SK-N-MC (cell line): Measurements from ENCODE around the gene TMEM164.

Source experiments
- DNase-seq: peaks from one replicate; pipeline ENCODE4 v3.0.0-alpha.2; 2011; ENCODE audit warnings: low read depth, low spot score
- H3K27ac ChIP-seq: fragments of 200-600 bp; sonication (generic); 2 replicates; pipeline ENCODE4 v1.5.1; 2016; ENCODE audit warnings: mixed run types
- H3K36me3 ChIP-seq: fragments of 200-600 bp; sonication (generic); 2 replicates; pipeline ENCODE4 v1.6.1; 2017; ENCODE audit warnings: antibody characterized with exemption, low read length, mixed read lengths; ENCODE audit not compliant: insufficient read depth
- H3K4me3 ChIP-seq: fragments of 200-600 bp; sonication (generic); 2 replicates; pipeline ENCODE4 v1.5.1; 2016
- H3K9ac ChIP-seq: fragments of 200-600 bp; sonication (generic); 2 replicates; pipeline ENCODE4 v1.8.0; 2017; ENCODE audit warnings: mixed run types, mixed read lengths; ENCODE audit not compliant: insufficient read length
- H3K9me3 ChIP-seq: fragments of 200-600 bp; sonication (generic); 2 replicates; pipeline ENCODE4 v1.6.1; 2017; ENCODE audit warnings: low read depth, mild to moderate bottlenecking, antibody characterized with exemption, low read length, moderate library complexity, mixed read lengths
- EZH2 ChIP-seq: fragments of 200-600 bp; sonication (generic); IDR thresholded peaks from one replicate; pipeline ENCODE4 v1.6.1; 2017; ENCODE audit warnings: antibody characterized with exemption
- FOXP2 ChIP-seq: optimal IDR thresholded peaks from 2 replicates; pipeline ENCODE3; 2011; ENCODE audit warnings: mild to moderate bottlenecking, moderate library complexity; ENCODE audit not compliant: insufficient read depth; ENCODE audit errors: extremely low read length, control extremely low read depth
- POLR2AphosphoS5 ChIP-seq: IDR thresholded peaks from 2 replicates; pipeline ENCODE4 v1.6.1; 2012; ENCODE audit warnings: mild to moderate bottlenecking, low read depth, low read length, borderline replicate concordance

TMEM164 gene

DNA sequence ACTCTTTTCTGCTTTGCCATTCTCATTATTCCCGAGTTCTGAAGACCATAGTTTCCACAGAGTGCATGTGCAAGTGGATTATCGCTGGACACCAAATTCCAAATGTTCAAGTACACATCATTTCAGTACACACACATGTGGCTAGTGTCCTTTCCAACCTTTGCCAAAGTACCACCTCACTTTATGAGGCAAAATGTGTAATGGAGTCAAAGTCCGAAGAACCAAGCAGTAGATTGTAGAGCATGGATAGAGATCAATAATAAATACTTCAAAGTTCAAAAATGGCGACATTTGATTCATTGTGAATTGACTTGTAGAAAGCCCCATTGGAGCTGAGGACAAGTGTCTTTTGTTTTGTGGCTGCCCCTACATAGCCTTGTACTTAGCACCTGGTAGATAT lies 115.6 kb downstream of the TMEM164 start:
- no peak overlapping the region for H3K9ac ChIP-seq
- TF ChIP-seq POLR2AphosphoS5: no peak
- no peak for TF ChIP-seq EZH2
- TF ChIP-seq FOXP2: no peak
- no peak overlapping the region for H3K4me3 ChIP-seq
- no peaks in the 10 kb centered on the region for H3K36me3 ChIP-seq
- no peak overlapping the region for H3K27ac ChIP-seq
- no peak for DNase-seq
- no peaks in the 10 kb centered on the region for H3K9me3 ChIP-seq

DNA sequence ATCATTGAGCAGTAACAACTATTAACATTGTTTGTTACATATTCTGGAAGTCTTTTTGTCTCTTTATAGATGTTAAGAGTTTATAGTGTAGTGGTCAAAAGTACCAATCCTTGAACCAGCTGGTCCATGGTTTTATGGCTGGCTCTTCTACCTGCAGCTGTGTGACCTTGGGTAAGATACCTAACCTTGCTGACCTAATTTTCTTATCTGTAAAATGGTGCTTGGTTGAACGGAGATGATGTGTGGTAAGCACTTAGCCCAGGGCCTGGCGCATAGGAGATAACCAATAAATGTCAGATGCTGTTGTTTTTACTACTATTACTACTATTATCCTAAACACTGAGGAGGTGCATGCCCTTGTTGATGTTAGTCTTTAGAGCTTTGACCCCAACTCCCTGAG lies 116.6 kb downstream of the TMEM164 start:
- Histone ChIP-seq H3K36me3 (no peaks in the 10 kb centered on the region), H3K9me3 (no peaks in the 10 kb centered on the region), H3K27ac (no peak overlapping the region), H3K9ac (no peak overlapping the region), H3K4me3 (no peak overlapping the region)
- TF ChIP-seq FOXP2 (no peak), POLR2AphosphoS5 (no peak), EZH2 (no peak)
- no peak for DNase-seq

DNA sequence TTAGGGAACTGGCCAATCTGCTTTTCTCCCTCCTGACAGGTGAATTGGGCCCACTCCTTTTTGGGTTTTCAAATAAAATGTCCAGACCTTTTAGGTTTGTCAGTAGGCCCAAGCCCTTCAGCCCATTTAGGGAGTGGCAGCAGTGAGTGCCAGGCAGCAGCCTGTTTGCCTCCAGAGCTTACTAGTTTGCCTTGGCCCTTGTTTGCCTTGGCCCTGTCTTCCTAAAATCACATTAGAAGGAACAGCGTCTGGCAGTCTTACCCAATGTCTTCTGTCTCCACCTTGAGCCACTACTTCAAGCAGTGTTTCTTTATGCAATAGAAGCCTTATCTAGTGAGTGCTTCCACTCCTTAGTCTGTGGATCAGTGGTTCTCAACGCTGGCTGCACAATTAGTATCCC lies 117.1 kb downstream of the TMEM164 start:
- H3K9me3 ChIP-seq: no peaks in the 10 kb centered on the region
- no peak for DNase-seq
- no peaks in the 10 kb centered on the region for H3K36me3 ChIP-seq
- no peak for TF ChIP-seq EZH2
- no peak for TF ChIP-seq FOXP2
- no peak for TF ChIP-seq POLR2AphosphoS5
- no peak overlapping the region for H3K27ac ChIP-seq
- no peak overlapping the region for H3K4me3 ChIP-seq
- H3K9ac ChIP-seq: no peak overlapping the region

DNA sequence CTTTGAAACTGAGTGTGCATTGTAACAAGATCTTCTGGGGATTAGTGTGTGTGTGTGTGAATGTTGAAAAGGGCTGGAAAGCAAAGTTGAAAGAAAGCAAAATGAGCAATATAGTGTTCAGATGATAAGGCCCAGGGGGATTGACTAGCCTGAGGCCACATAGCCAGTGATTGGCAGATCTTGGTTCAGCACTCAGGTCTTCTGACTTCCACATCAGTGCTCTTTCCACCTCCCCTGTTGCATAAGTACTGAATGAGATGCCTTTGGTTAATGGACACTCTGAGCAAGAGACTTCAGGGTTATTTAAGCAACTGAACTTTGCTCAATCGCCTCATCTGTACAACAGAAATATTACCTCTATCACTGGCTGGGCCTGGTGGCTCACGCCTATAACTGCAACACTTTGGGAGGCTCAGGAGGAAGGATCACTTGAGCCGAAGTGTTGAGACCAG lies 120.4 kb downstream of the TMEM164 start:
- H3K36me3 ChIP-seq: no peaks in the 10 kb centered on the region
- no peak for TF ChIP-seq EZH2
- TF ChIP-seq POLR2AphosphoS5: no peak
- TF ChIP-seq FOXP2: no peak
- no peak for DNase-seq
- no peak overlapping the region for H3K9ac ChIP-seq
- H3K9me3 ChIP-seq: no peaks in the 10 kb centered on the region
- no peak overlapping the region for H3K27ac ChIP-seq
- no peak overlapping the region for H3K4me3 ChIP-seq

DNA sequence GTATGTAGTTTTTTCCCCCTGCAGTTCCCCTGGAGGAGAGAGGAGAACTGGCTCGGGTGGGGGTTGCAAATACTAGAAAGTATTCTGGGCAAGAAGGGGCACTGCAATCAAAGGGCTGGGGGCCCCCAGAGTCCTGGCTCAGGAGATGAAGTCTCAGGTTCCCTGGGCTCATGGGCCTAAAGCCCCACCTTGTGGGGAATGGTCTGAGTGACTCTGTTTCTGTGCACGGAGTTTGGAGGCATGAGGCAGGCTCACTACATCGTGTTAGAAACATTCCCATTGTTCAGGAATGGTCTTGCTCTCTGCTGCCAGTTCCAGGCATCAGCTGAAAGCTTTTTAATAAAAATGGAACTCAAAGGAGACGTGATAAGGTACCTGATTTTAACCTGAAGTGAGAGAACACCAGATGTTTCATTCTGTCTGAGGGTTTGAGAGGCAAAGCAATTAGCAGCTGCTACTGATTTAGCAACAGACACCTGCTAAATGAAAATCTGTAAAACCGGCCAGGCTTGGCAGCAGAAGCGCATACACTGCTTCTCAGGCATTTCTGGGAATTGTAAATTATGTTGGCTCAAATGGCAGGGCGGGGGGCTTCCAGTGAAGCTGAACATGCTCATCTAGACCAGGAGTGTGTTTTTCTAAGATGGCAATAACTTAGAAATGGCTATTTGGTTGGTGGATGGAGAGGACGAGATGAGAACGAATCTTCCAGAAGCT lies 122.7 kb downstream of the TMEM164 start:
- H3K4me3 ChIP-seq: no peak overlapping the region
- no peak overlapping the region for H3K27ac ChIP-seq
- TF ChIP-seq EZH2: no peak
- TF ChIP-seq POLR2AphosphoS5: no peak
- TF ChIP-seq FOXP2: no peak
- no peak for DNase-seq
- no peak overlapping the region for H3K9ac ChIP-seq
- no peaks in the 10 kb centered on the region for H3K36me3 ChIP-seq
- no peaks in the 10 kb centered on the region for H3K9me3 ChIP-seq

DNA sequence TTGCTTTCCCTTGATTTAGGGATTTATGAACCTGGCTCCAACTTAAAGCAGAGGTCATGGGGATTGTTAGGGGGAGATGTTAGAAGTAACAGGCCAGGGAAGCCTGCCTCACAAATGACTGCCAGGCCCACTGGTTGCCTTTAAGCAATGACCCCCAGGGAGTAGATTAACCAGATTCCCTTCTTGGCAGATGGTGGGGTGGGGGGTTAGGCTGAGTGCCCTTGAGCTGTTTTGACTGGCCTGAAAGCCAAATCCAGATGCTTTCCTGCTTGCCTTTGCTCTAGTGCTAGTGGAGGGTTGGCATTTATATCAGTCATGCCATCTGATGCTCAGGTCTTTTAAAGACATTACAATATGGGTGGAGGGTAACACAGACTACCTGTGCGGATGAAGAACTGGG lies 128.1 kb downstream of the TMEM164 start:
- H3K9ac ChIP-seq: no peak overlapping the region
- no peak overlapping the region for H3K27ac ChIP-seq
- TF ChIP-seq POLR2AphosphoS5: no peak
- TF ChIP-seq FOXP2: no peak
- no peak for TF ChIP-seq EZH2
- H3K4me3 ChIP-seq: no peak overlapping the region
- DNase-seq: no peak
- no peaks in the 10 kb centered on the region for H3K9me3 ChIP-seq
- H3K36me3 ChIP-seq: no peaks in the 10 kb centered on the region

DNA sequence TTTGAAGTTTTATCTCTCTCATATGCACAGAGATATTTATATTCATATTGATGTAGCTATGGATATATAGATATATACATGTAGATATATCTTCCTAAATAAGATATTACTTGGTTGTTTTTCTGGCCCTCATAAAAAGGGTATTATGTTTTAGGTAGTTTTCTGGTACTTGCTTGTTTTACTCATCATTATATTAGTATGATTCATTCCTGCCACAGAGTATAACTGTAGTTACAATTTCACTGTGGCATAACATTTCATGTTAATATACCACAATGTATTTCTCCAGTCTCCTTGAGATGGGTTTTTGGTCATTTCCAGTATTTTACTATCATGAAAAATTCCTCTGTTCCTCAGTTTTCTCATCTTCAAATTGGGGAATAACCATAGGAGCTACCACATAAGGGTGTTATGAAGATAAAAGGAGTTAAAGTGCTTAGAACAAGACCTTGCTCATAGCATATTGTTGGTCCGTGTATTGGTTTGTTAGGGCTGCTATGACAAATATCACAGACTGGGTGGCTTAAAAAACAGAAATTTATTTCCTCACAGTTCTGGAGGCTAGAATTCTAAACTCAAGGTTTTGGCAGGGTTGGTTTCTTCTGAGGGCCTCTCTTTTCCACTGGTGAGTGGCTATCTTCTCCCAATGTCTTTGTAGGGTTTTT lies 129.7 kb downstream of the TMEM164 start:
- Histone ChIP-seq H3K27ac (no peak overlapping the region), H3K9ac (no peak overlapping the region), H3K9me3 (no peaks in the 10 kb centered on the region), H3K4me3 (no peak overlapping the region), H3K36me3 (no peaks in the 10 kb centered on the region)
- TF ChIP-seq EZH2 (no peak), POLR2AphosphoS5 (no peak), FOXP2 (no peak)
- no peak for DNase-seq

DNA sequence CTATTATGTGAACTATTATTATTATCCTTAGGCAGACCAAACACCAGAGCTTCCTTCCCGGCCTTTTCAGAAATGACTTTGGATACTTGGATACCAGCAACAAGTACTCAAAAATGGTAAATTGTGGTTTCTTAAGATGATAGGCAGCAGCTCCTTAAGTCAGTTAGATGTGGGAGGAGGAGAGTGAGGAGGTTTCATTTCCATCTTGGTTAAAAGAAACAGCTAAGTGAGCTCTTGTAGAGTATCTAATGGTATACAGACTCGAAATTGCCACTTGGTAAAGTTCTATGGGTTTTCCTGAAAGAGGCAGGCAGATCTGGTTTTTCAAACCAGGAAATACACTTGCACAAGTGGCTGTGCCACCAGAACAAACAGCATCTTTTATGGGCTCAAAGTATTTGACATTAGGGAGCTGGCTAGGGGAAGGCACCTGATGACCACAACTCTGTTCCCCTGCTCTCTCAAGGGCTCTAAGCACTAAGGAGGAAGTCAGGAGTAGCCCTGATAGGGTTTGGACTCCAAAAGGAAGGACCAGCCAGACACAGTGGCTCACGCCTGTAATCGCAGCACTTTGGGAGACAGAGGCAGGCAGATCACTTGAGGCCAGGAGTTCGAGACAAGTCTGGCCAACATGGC lies 130.9 kb downstream of the TMEM164 start:
- Histone ChIP-seq H3K4me3 (no peak overlapping the region), H3K9ac (no peak overlapping the region), H3K9me3 (no peaks in the 10 kb centered on the region), H3K36me3 (no peaks in the 10 kb centered on the region), H3K27ac (no peak overlapping the region)
- no peak for DNase-seq
- no peak for TF ChIP-seq FOXP2
- no peak for TF ChIP-seq POLR2AphosphoS5
- no peak for TF ChIP-seq EZH2

DNA sequence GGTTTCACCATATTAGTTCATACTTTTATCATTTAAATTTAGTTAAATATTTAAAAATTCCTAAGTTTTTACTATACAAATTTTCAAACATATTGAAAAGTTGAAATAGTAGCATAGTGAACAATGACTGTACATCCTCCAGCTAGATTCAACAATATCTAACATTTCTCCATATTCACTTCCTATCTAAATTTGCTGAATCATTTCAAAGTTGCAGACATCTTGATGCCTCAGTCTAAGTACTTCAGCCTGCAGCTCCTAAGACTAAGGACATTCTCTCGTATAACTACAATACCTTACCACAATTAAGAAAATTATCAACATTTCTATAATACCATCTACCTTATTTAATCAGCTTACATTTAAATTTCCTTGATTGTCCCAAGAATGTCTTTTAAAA lies 132.7 kb downstream of the TMEM164 start:
- no peak for DNase-seq
- no peak overlapping the region for H3K4me3 ChIP-seq
- no peak overlapping the region for H3K9ac ChIP-seq
- no peak overlapping the region for H3K27ac ChIP-seq
- no peaks in the 10 kb centered on the region for H3K9me3 ChIP-seq
- no peaks in the 10 kb centered on the region for H3K36me3 ChIP-seq
- TF ChIP-seq EZH2 (no peak), FOXP2 (no peak), POLR2AphosphoS5 (no peak)
